ENCODE measurements around the gene IGDCC3. TPM values are rescaled to one million over a fixed set of nuclear protein-coding genes. Genes with fewer than 3 reads are reported as not detected.
"Not testable (repeated sequence)": the region's sequence is repeated elsewhere in the genome, so short reads cannot be mapped to it uniquely, and the experiment has no call there.

Gene IGDCC3
- polyA plus RNA-seq, 1 donor, result 8.1 TPM

DNA sequence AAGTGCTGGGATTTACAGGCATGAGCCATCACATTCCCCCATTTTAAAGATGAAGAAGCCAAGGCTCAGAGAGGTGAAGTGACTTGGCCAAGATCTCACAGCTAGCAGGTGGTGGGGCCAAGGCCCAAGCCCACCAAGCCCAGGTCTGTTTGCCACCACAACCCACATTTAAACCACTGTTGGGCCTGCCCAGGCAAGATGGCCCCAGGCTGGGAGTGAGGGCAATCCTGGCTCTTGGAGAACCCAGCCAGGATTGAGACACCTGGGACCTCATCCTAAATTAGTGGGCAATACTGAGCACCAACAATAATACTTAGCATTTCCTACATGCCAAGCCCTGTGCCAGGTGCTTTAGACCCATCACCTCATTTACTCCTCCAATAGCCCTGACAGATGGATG lies 6.9 kb downstream of the IGDCC3 start:
- no peak for DNase-seq

DNA sequence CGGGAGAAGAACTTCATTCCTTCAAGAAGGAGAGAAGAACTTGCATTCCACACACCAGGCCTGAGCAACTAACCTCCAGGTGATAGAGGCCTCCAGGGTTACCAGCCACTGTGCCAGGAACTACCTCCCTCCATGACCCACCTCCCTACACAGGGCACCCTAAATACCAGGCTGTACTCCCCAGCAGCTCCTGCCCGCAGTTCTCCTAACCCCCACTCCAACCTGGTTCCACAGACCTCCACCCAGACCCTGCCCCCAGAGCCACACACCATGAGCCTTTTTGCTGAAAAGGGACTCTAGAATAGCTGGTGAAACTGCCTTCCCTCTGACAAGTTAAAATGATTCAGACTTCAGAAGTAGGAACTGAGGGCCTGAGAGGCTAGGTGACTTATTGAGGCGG lies 8.2 kb downstream of the IGDCC3 start:
- no peak for DNase-seq

DNA sequence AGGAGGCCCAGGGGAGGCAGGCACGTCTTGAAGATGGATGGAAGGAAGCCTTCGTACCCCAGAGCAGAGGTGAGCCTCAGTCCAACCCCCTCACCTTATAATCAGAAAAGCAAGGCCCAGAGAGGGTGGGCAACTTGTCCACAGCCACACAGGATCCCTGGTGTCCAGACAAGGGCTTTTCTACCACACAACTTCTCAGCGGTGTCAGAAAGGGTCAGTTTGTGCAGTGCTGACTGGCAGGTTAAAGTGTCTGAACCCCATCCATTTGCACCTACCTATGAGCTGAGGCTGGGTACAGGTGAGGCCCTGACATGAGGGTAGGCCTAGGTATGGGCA lies 8.6 kb downstream of the IGDCC3 start:
- no peak for DNase-seq

GRCh38 chr15:65368302-65369211 lies 9.2 kb downstream of the IGDCC3 start:
- DNase-seq, result no peak

- no peak for DNase-seq
Measured at GRCh38 chr15:65366122-65366892, 11.5 kb downstream of the IGDCC3 start.

- DNase-seq, result peak; percentile 43
Measured at GRCh38 chr15:65365229-65365628, 12.6 kb downstream of the IGDCC3 start.

GRCh38 chr15:65363766-65364165 lies 14.0 kb downstream of the IGDCC3 start:
- no peak for DNase-seq

DNA sequence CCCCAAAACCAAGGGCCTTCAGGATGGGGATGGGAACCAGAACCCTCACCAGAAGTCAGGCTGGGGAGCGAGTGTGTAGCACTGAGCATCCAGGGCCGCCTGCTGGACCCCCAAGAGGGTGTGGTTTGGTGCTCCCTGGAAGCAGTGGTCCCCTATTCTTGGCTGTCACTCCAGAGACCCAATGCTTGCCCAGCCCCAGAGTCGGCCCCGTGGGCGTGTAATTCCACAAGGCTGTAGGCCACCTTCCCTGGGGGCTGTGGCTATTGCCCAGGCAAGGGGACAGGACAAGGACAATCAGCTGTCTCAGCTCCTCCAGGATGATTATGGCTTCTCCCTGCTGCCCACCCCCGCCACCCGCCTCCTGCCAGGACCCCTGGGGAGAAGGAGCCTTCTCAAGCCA lies 14.5 kb downstream of the IGDCC3 start:
- no peak for DNase-seq

DNA sequence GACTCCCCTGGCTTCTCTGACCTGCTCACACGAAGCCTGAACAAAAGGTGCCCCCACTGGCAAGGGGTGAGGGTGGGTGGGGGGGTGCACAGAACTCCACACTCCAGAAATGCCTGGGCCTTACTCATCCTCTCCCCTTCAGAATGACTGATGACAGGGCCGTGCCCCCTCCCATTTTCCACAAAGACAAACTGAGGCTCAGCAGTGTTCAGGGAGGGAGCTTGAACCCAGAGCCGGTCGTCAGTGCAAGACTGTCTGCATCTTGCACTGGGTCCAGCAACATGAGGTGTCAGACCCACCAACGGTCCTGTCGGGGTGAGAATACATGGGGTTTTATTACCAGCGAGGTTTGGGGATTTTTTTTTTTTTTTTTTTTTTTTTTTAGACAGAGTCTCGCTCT lies 15.3 kb downstream of the IGDCC3 start:
- DNase-seq, result no peak

DNA sequence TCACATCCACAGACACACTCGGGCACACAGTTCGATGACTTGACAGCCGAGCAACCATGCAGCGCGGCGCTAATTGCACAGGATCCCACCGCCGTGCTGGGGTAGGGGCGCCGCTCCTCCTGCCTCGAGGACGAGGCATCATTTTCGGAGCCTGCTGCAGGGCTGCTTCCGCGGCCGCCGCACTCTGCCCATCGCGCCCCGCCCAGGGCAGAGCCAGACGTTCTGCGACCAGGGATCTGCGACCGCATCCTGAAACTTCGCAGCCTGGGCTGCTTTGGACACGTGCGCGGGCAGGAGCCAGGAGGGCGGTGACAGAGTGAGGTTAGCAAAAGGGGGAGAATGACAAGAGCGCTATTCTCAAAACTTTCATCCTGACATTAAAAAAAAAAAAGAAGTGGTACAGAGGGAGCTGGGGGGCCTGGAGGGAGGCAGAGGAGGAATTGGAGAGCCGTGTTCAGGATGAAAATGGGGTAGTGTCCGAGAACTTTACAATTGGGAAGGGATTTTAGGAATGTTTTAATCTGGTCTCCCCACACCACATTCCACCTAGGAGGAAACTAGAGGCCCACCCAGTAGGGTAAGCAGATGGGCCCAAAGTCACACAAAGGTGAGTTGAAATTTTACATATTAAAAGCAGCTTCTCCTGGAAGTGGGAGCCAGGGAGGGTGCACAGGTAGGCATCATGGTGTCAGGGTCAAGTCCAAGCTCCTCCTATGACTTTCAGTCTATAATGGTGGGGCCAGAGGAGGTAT lies 15.9 kb downstream of the IGDCC3 start:
- no peak for DNase-seq

- no peak for DNase-seq
Measured at GRCh38 chr15:65360506-65360905, 17.3 kb downstream of the IGDCC3 start.

- no peak for DNase-seq
Measured at GRCh38 chr15:65355988-65356353, 21.8 kb downstream of the IGDCC3 start.

DNA sequence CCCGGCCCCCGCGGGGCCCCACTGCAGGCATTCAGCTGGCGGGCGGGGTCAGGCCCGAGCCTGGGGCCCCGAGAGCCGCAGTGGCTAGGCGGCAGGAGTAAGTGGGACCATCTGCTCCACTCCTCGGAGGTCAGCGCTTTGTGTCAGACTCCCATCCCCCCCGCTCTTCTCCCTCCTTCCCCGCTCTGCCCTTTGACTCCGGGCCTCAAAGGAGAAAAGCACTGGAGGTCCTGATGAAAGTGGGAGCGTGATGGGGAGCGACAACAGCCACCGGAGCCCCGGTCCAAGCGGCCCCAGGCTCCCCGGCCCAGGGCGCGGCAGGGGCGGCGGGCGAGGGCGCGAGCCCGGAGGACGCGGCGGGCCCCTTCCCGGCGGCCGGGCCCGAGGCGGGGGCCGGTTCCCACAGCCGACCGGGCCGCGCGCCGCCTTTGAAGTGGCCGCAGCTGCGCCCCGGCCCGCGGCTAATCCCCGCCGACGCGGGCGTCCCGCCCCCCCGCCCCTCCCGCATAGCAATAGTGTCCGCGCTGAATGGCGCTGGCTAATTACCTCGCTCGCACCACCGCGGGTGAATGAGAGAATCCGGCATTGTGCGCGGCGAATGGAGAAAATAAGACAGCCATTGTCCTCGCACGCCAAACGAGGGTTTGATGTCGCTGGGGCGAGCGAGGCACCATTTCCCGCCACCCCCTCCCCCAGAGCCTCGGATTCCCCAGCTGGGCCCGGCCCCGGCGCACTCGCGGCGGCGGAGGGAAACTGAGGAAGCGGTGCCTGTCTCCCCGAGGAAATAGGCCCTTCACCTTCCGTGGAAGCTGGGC lies 22.4 kb downstream of the IGDCC3 start:
- no peak for DNase-seq

- DNase-seq, result no peak
Measured at GRCh38 chr15:65354835-65355172, 23.0 kb downstream of the IGDCC3 start.

GRCh38 chr15:65351972-65352371 lies 25.8 kb downstream of the IGDCC3 start:
- not testable (repeated sequence) for DNase-seq

DNA sequence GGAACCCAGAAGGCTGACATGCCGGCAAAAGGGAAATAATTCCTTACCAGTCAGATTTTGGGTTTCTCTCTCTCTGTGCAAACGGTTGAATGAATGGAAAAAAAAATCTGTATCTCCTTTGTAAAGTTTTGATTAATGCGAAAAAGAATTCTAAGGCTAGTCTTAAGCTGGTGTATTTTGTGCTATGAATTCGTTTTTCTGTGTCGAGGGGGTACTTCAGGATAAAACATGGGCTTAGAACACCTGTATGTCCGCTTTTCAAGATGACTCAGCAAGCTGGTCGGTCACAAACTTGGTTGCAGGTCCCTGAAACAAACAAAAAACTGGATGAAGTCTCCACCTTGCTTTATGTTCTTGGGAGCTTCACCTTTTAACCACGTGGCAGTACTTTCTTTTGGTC lies 28.5 kb downstream of the IGDCC3 start:
- DNase-seq, result no peak

DNA sequence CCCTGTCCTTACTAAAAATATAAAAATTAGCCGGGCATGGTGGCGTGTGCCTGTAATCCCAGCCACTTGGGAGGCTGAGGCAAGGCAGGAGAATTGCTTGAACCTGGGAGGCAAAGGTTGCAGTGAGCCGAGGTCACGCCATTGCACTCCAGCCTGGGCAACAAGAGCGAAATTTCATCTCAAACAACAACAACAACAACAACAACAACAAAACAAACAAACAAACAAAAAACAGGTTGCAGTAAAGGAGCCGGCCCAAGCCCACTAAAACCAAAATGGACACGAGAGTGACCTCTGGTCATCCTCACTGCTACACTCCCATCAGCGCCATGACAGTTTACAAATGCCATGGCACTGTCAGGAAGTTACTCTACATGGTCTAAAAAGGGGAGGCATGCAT lies 30.0 kb downstream of the IGDCC3 start:
- DNase-seq, result not testable (repeated sequence)

DNA sequence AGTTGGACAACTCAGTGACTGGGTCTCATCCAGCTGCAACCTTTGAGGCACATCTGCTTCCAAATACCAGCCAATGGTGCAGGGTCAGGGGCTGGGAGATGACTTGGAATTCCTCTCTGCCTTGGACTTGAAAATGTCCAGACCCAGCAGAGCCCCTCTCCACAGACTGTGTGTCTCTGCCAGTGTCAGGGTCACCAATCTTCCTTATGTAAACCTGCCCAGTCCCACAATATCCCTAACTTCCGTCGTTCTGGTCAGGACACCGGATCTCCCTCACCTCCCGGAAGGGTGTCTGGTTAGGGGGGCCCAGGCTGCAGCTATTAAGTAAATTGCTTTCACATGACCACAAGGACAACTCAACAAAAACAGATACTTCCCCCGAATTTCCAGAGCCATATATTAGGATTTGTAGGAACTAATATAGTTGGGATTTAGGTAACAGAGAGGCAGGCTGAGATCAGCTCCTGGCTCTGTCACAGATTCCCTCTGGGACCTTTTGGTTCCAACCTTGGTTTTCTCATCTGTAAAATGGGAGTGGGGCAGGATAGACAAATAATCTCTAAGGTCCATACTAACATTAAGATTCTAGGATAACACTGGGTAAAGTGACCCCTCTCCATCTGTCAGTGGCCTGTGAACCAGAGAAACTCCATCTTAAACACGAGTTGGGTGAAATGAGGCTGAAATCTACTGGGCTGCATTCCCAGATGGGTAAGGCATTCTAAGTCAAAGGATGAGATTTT lies 30.8 kb downstream of the IGDCC3 start:
- DNase-seq, result no peak

GRCh38 chr15:65344914-65345275 lies 32.9 kb downstream of the IGDCC3 start:
- DNase-seq, result no peak

DNA sequence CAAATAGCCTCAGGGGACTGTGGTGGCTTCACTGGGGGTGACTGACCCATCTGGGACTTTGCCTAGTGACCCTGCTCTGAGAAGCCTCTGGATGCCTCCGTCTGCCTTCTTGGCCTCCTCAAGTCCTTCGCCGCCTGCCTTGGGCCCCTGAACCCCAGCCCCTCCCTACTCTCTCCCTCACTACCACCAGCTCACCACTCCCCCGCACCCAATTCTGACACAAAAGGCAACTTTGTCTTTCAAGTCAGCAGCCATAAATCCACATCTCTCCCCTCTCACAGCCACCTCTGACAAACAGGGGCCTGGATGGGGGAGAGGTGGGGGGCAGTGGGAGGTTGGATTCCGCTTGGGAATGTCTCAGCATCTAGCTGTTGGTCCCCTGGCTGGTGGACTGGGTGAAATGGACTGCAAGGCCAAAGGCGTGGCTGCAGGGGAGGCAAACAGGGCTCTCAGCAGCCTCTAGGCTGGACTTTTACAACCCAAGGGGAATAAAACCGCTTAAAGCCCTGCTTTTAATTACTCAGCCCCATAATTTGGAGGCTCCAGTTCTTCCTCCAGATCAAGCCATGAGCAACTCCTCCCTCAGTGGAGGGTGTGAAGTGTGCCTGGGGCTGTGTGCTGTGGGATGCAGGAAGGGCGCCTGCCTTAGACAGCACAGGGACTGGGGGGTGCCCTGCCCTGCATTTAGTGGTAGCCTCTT lies 33.4 kb downstream of the IGDCC3 start:
- no peak for DNase-seq

Measured in left kidney (tissue), 2 donors.